HUDEP-2 (cell line): ENCODE results near the gene CAPN8.
A peak's percentile ranks its signal among the peaks of the same experiment; 100 is the strongest.

Experiments
- DNase-seq, 76 experiments: peaks; one replicate each; lab custom pipeline; 2025; ENCODE audit not compliant: unreplicated experiment in 76 of 76; lab: John Stamatoyannopoulos, UW

Gene CAPN8

GRCh38 chr1:223620297-223620897, 45.1 kb downstream of the CAPN8 start:
- no peak for DNase-seq

DNA sequence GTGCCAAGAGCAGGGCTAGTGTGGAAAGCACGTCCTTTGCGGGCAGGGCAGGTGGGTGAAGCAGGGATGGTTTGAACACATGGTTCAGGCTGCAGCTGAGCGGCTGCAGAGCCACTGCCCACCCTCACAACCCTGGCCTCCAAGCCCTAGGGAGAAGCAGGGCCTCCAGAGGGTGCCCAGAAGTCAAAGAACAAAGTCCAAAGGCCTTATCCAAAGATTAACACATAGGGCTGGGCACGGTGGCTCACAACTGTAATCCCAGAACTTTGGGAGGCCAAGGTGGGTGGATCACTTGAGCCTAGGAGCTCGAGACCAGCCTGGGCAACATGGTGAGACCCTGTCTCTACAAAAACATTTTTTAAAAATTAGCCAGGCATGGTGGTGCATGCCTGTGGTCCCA, 46.8 kb downstream of the CAPN8 start:
- no peak for DNase-seq

GRCh38 chr1:223617323-223618070, 48.0 kb downstream of the CAPN8 start:
- DNase-seq = no peak

GRCh38 chr1:223616586-223616985, 48.9 kb downstream of the CAPN8 start:
- no peak for DNase-seq

GRCh38 chr1:223611936-223612335, 53.6 kb downstream of the CAPN8 start:
- no peak for DNase-seq

DNA sequence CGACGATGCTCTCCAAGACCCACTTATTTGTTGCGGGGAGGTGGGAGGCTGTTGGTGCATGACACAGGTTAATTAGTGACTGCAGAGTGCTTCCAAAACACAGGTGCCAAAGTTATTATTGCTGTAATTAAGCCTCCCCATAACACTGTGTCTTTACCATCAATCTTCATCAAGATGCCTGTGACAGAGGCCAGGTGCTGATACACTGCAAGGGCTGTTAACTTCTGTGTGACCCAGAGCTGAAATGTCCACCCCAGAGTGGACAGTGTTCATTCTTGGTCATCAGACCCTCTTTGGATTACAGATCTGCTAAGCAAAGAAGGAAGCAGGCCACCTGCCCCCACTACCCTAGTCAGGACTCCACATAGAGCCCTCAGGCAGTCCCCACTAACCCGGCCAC, 55.5 kb downstream of the CAPN8 start:
- no peak for DNase-seq

- DNase-seq = no peak
Measured at GRCh38 chr1:223609066-223609465, 56.4 kb downstream of the CAPN8 start.

DNA sequence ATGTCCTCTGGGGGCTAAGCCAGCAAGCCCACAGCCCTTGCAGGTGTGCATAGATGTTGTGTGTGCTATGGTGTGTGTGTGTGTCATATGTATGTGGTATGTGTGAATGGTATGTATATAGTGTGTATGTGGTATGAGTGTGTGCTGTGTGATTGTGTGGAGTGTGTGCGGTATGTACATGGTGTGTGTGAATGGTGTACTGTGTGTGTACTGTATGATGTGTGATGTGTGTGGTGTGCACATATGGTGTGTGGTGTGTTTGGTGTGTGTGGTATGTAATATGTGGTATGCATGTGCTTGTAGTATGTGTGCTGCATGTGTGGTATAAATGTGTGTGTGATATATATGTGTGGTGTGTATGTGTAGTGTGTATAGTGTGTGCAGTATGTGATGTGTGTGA, 107.0 kb downstream of the CAPN8 start:
- no peak for DNase-seq

GRCh38 chr1:223557130-223557475, 108.4 kb downstream of the CAPN8 start:
- no peak for DNase-seq

GRCh38 chr1:223556414-223557129, 108.9 kb downstream of the CAPN8 start:
- DNase-seq = peak in 48 of 76 experiments; percentile 0 to 65 (median 25)

DNA sequence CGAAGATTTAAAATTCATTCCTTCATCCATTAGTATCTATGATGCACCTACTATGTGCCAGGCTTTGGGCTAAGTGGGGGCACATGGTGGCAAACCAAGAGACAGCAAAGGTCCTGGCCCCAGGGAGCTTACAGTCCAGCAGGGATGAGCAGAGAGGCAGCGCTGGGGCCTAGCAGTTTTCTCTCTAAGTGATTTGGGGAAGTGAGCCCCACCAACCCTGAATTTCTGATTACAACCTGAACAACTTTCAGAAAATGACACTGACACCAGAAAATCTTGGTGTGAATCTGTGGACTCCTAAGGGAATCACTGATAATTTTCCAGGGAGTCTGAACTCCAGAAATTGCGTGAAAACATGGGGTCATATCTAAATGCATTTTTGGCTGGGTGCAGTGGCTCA, 111.5 kb downstream of the CAPN8 start:
- no peak for DNase-seq

DNA sequence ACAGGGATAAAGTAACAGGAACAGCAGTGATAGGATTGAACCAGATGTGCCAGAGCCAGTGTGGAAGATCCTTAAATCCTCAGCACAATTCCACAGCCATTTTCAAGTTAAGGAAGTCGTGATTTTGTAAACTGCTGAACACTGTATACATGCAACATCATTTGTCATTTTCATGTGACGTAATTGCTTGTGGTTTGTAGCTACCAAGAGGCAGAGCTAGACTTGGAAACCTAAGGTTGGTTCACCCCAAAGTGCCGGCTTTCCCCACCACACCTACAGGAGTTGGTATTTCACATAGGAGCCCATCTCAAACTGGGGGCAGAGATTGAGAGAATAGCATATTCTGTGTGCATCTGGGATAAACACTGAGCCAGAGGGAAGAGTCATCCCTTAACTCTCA, 113.9 kb downstream of the CAPN8 start:
- DNase-seq = no peak

DNA sequence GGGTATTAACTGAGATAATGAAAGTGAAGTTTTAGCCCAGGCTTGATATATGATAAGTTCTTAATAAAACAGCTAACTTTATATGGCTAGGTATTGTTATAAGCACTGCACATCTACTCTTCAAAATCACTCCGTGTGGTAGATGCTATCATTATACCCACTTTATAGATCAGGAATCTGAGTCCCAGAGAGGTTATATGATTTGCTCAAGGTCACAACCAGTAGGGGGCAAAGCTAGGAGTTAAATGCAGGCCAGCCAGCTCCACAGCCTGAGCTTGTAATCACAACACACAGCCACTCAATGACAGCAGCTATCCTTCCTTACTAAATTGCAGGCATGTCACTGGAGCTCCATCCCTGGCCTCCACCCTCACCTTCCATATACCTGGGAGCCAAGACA, 115.8 kb downstream of the CAPN8 start:
- no peak for DNase-seq

GRCh38 chr1:223547316-223548114, 118.0 kb downstream of the CAPN8 start:
- DNase-seq = no peak

- DNase-seq = no peak
Measured at GRCh38 chr1:223545343-223545742, 120.2 kb downstream of the CAPN8 start.

DNA sequence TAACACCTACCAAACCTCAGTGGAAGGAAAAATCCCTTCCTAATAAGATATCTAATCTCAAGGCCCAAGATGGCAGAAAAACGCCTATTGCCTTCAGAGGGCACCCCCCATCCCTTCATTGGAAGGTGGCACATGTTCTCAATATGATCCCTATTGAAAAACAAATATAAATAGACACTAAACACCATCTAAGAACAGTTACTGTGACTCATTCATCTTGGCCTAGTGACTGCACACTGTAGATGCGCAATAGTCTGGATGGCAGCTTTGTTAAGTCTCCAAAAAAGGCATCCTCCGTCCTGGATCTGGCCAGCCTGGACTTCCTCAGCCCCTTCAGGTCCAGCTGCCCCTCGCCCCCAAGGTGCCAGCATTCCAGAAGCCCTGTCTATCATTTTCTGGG, 121.9 kb downstream of the CAPN8 start:
- DNase-seq = no peak

- no peak for DNase-seq
Measured at GRCh38 chr1:223542831-223543230, 122.7 kb downstream of the CAPN8 start.

GRCh38 chr1:223540485-223541106, 124.9 kb downstream of the CAPN8 start:
- no peak for DNase-seq

DNA sequence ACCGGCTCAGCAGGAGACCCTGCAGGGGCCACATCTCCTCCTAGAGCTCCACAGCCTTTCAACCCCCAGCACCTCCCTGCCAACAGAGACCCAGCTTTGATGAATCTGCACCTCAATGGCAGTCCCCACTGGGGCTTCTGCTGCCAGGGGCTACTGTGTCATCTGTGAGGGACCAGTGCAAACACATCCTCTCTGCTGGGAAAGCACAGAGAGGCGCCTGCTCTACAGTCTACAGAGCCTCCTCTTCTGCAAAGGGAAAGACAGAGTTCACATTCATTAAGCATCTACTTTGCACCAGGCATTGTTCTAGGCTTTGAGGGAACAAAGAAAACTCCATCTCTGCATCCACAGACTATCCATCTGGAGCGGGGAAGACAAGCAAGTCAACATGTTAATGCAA, 125.8 kb downstream of the CAPN8 start:
- no peak for DNase-seq

- no peak for DNase-seq
Measured at GRCh38 chr1:223538981-223539380, 126.5 kb downstream of the CAPN8 start.

DNA sequence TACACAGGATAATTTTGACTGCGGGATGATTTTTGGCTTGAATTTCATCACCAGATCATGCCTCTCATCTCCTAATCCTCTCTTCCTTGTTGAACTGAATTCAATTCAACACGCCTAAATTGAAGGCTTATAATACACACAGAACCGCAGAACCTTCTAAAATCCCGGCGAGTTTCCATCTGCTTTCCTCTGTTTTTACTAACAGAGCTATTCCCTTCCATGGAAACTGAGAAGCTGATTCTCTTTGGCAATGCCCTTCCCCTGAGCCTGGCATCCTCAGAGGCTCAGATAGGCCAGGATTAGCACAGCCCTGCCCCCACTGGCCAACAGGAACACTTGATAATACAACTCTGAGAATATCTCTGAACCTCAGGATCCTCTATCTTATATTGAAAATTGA, 130.2 kb downstream of the CAPN8 start:
- no peak for DNase-seq
